ENCODE data around the gene PCP4L1. TPM values are rescaled to one million over a fixed set of nuclear protein-coding genes. Genes with fewer than 3 reads are reported as not detected.
"Not testable (repeated sequence)": the region's sequence is repeated elsewhere in the genome, so short reads cannot be mapped to it uniquely, and the experiment has no call there.

Gene PCP4L1
- total RNA-seq, 1 donor from 2014 or later, result 0.25 TPM

DNA sequence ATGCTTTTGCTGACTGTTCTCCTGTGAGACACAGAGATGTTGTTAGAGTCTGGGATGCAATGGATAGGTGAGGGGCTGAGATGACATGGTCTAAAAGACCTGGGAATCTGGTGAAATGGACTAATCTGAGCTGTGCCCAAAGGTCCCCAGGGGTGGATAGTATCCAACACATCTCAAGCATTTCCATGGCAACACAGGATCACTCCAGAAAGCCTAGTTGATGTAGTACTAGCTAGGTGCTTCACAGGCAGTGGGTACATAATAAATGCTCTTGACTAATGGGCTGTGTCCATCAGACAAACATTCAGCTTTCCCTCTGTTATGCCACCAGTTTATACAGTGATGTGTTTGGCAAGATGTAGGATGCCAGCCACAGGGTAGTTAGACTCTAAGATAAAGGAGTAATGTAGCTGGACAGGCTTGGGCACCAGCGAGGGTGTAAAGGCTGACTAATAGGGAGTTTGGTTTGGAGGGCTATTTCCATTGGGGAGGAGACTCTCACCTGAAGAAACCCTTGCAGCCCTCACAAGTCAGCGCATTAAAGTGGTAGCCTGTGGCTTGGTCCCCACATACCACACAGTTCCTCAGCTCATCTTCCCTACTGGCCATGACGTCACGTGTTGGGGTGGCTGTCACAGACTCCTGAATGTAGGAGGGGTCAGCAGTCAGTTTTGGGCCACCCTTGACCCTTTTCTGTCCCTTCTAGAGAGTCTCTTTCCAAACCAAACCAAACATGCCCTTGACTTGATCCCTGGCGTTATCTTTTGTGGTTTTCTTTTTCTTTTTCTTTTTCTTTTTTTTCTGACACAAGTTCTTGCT, 22.4 kb upstream of the PCP4L1 start:
- Mint-ChIP-seq H3K9me3 (no peaks in the 10 kb centered on the region), H3K27me3 (ENCODE audit: low read depth) (no peaks in the 10 kb centered on the region), H3K27ac (no peak overlapping the region), H3K4me3 (no peak overlapping the region), H3K36me3 (no peaks in the 10 kb centered on the region), H3K4me1 (no peaks in the 10 kb centered on the region)
- TF ChIP-seq CTCF (IDR thresholded peaks at IDR 0.05; ENCODE audit: unreplicated experiment), result no peak
- DNase-seq (ENCODE audit: low spot score in 2 of 2, unreplicated experiment in 2 of 2), result no peak

- DNase-seq (ENCODE audit: low spot score in 2 of 2, unreplicated experiment in 2 of 2), result no peak
- Mint-ChIP-seq H3K36me3 (no peaks in the 10 kb centered on the region), H3K4me1 (no peaks in the 10 kb centered on the region), H3K27me3 (ENCODE audit: low read depth) (no peaks in the 10 kb centered on the region), H3K27ac (no peak within 1 kb of the TSS), H3K4me3 (no peak within 1 kb of the TSS), H3K9me3 (no peaks in the 10 kb centered on the region)
- TF ChIP-seq CTCF (IDR thresholded peaks at IDR 0.05; ENCODE audit: unreplicated experiment), result no peak
These were observed 20.5 kb upstream of the PCP4L1 start, which contains the start of gene NR1I3 for GRCh38 chr1:161238039-161238473. Gene NR1I3 (minus strand): TSS chr1:161238203. CDS start chr1:161236565, 1,638 bp downstream.

DNA sequence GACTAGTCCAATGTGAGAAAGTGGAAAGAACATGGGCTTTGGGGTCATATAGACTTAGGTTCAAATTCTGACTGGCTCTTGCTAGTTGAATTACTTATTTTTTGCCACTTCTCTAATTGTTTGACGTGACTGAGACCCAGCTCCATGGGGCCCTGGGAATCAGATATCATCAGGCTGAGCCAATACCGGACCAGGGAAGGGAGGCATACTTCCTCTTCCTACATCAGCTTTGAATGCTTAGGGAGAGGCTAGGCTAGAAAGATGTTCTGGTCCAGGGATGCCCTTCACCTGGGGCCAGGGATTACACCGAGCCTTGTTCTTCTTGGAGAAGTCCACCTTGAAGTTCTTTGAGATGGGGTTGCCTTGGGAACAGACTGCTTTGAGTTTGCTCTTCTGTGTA, 16.9 kb upstream of the PCP4L1 start:
- DNase-seq (ENCODE audit: low spot score in 2 of 2, unreplicated experiment in 2 of 2), result no peak
- H3K36me3 Mint-ChIP-seq, result no peaks in the 10 kb centered on the region
- H3K4me1 Mint-ChIP-seq, result no peaks in the 10 kb centered on the region
- H3K27me3 Mint-ChIP-seq (ENCODE audit: low read depth), result no peaks in the 10 kb centered on the region
- TF ChIP-seq CTCF (IDR thresholded peaks at IDR 0.05; ENCODE audit: unreplicated experiment), result no peak
- no peaks in the 10 kb centered on the region for H3K9me3 Mint-ChIP-seq
- H3K4me3 Mint-ChIP-seq, result no peak overlapping the region
- no peak overlapping the region for H3K27ac Mint-ChIP-seq

DNA sequence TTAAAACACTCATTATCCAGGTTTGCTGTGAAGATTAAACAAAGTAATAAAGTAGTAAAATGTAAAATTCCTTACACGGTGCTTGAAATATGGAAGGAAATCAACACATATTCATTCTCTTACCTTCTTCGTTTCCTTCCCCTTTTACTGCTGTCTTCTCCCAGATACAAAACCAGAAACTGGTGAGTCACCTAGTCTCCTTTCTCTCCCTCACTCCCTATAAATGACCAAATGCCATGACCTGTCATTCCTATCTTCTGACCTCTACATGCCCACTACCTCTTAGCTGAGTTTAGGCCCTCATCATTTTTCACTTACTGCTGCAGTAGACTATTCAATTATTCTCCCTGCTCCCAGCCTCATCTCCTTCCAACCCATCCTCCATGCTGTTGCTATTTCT, 16.2 kb upstream of the PCP4L1 start:
- Mint-ChIP-seq H3K27ac (no peak overlapping the region), H3K27me3 (ENCODE audit: low read depth) (no peaks in the 10 kb centered on the region), H3K4me3 (no peak overlapping the region), H3K9me3 (no peaks in the 10 kb centered on the region), H3K4me1 (no peaks in the 10 kb centered on the region), H3K36me3 (no peaks in the 10 kb centered on the region)
- no peak for TF ChIP-seq CTCF (IDR thresholded peaks at IDR 0.05; ENCODE audit: unreplicated experiment)
- no peak for DNase-seq (ENCODE audit: low spot score in 2 of 2, unreplicated experiment in 2 of 2)

- Mint-ChIP-seq H3K27ac (no peak overlapping the region), H3K9me3 (peaks cover 3% of the 10 kb centered on the region), H3K27me3 (ENCODE audit: low read depth) (no peaks in the 10 kb centered on the region), H3K4me3 (no peak overlapping the region), H3K36me3 (no peaks in the 10 kb centered on the region), H3K4me1 (no peaks in the 10 kb centered on the region)
- DNase-seq (ENCODE audit: low spot score in 2 of 2, unreplicated experiment in 2 of 2), result no peak
- no peak for TF ChIP-seq CTCF (IDR thresholded peaks at IDR 0.05; ENCODE audit: unreplicated experiment)
These were observed 13.7 kb upstream of the PCP4L1 start for GRCh38 chr1:161244888-161245287.

GRCh38 chr1:161250100-161250499, 8.4 kb upstream of the PCP4L1 start:
- not testable (repeated sequence) for H3K9me3 Mint-ChIP-seq; H3K4me1 Mint-ChIP-seq; H3K4me3 Mint-ChIP-seq; DNase-seq (ENCODE audit: low spot score in 2 of 2, unreplicated experiment in 2 of 2); H3K27me3 Mint-ChIP-seq (ENCODE audit: low read depth); H3K27ac Mint-ChIP-seq; H3K36me3 Mint-ChIP-seq
